Left lung (tissue), 10 donors: ENCODE data around the gene PDGFC. TPM values are rescaled to one million over a fixed set of nuclear protein-coding genes. Genes with fewer than 3 reads are reported as not detected.

Source experiments
- ATAC-seq: fragments of 200-7000 bp; cut with Tn5 transposase; one replicate; pipeline ENCODE4 v1.9.1; 2020; ENCODE audit warnings: moderate library complexity
- DNase-seq, 4 donors: peaks; one replicate each; pipeline ENCODE4 v3.0.0-alpha.2; 2013 to 2020
- H3K27ac ChIP-seq, 2 donors: fragments of 200-600 bp; sonication (generic) in 1 of 2; one replicate each; pipeline versions ENCODE4 v1.5.0 to v1.8.0; 2020 to 2021
- H3K27me3 ChIP-seq, 2 donors: fragments of 200-600 bp; sonication (generic) in 1 of 2; one replicate each; pipeline versions ENCODE4 v1.5.0 to v1.8.0; 2020 to 2021
- H3K36me3 ChIP-seq, 2 donors: fragments of 200-600 bp; sonication (generic) in 1 of 2; one replicate each; pipeline versions ENCODE4 v1.5.0 to v1.8.0; 2020 to 2021
- H3K4me1 ChIP-seq, 2 donors: fragments of 200-600 bp; one replicate each; pipeline ENCODE4 v1.8.0; 2021
- H3K4me3 ChIP-seq, 2 donors: fragments of 200-600 bp; sonication (generic) in 1 of 2; one replicate each; pipeline versions ENCODE4 v1.5.0 to v1.8.0; 2020 to 2021; ENCODE audit warnings: mild to moderate bottlenecking in 1 of 2
- H3K9me3 ChIP-seq, 2 donors: fragments of 200-600 bp; sonication (generic) in 1 of 2; one replicate each; pipeline versions ENCODE4 v1.5.0 to v1.8.0; 2020 to 2021
- intact Hi-C, 2 donors: fragments of 100-400 bp; cut with DNase I; formaldehyde crosslinking; loops; one replicate each; pipeline versions ENCODE4 v1.11.2 to v1.14.2; 2022
- polyA plus RNA-seq, 6 donors: library from polyadenylated mRNA; unstranded; fragments of 120-200 nt; gene quantifications; one replicate each; pipeline ENCODE4 v1.2.1, GENCODE V29; 2013; ENCODE audit not compliant: insufficient read length in 6 of 6
- total RNA-seq, 2 donors: library from RNA; stranded (reverse); fragmentation: NEBNext Ultra II Directional; extraction: Animal tissue kit (Norgen Biotek cat#: 25700); gene quantifications; one replicate each; pipeline ENCODE4 v1.2.1, GENCODE V29; 2021
- TF ChIP-seq, protein P1 (sequence below), 2 donors: fragments of 200-600 bp; sonication (generic) in 1 of 2; IDR thresholded peaks; one replicate each; pipeline versions ENCODE4 v1.5.0 to v1.8.0; 2021; ENCODE audit warnings: antibody characterized with exemption in 2 of 2
- donor health status: DM: no; HTN: yes; CAD: no.
- donor health status: DM: no; HTN: no; CAD: no.

Gene PDGFC
- total and polyA plus RNA-seq, 8 donors: 22.4 to 51.6 (median 37.4) TPM

DNA sequence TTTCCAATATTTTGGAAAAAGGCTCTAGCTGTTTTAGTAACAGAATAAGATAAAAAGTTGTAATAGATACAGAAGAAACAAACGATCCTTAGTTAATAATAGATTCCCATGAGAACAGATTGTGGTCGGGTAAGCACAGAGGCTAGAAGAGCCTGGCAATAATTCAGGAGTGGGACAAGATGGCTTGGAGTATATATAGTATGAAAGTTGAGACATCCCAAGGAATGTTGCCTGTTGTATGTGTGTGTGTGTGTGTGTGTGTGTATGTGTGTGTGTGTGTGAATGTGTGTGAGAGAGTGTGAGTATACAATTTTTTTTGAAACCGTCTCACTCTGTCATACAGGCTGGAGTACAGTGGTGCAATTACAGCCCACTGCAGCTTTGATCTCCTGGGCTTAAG, 150.7 kb downstream of the PDGFC start:
- ATAC-seq: no peak
- Histone ChIP-seq H3K27ac (no peak overlapping the region), H3K9me3 (no peaks in the 10 kb centered on the region), H3K4me1 (no peaks in the 10 kb centered on the region), H3K36me3 (no peaks in the 10 kb centered on the region), H3K4me3 (no peak overlapping the region), H3K27me3 (no peaks in the 10 kb centered on the region)
- intact Hi-C loops: no loop called here
- no peak for DNase-seq
- TF ChIP-seq, protein P1, sequence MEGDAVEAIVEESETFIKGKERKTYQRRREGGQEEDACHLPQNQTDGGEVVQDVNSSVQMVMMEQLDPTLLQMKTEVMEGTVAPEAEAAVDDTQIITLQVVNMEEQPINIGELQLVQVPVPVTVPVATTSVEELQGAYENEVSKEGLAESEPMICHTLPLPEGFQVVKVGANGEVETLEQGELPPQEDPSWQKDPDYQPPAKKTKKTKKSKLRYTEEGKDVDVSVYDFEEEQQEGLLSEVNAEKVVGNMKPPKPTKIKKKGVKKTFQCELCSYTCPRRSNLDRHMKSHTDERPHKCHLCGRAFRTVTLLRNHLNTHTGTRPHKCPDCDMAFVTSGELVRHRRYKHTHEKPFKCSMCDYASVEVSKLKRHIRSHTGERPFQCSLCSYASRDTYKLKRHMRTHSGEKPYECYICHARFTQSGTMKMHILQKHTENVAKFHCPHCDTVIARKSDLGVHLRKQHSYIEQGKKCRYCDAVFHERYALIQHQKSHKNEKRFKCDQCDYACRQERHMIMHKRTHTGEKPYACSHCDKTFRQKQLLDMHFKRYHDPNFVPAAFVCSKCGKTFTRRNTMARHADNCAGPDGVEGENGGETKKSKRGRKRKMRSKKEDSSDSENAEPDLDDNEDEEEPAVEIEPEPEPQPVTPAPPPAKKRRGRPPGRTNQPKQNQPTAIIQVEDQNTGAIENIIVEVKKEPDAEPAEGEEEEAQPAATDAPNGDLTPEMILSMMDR (IDR thresholded peaks at IDR 0.05): no peak

DNA sequence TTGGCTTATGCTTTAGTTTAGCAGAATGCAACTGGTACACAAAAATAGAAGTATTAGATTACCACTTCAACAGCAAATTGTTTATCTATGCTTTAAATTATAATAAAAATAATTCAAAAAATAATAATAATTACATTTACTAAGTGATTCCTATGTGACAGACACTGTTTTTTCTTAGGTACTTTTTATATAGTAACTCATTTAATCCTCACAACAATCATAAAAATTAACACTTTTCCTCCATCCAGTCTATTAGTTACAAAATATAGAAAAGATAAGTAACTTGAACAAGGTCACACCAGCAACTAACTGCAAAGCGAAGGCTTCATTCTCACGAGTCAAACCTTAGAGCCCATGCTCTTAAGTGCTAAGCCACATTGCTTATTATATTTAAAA, 155.2 kb downstream of the PDGFC start:
- Histone ChIP-seq H3K36me3 (no peaks in the 10 kb centered on the region), H3K4me3 (no peak overlapping the region), H3K9me3 (no peaks in the 10 kb centered on the region), H3K27me3 (no peaks in the 10 kb centered on the region), H3K27ac (no peak overlapping the region), H3K4me1 (no peaks in the 10 kb centered on the region)
- intact Hi-C loops: no loop called here
- no peak for ATAC-seq
- no peak for DNase-seq
- TF ChIP-seq, protein P1 (IDR thresholded peaks at IDR 0.05): no peak

DNA sequence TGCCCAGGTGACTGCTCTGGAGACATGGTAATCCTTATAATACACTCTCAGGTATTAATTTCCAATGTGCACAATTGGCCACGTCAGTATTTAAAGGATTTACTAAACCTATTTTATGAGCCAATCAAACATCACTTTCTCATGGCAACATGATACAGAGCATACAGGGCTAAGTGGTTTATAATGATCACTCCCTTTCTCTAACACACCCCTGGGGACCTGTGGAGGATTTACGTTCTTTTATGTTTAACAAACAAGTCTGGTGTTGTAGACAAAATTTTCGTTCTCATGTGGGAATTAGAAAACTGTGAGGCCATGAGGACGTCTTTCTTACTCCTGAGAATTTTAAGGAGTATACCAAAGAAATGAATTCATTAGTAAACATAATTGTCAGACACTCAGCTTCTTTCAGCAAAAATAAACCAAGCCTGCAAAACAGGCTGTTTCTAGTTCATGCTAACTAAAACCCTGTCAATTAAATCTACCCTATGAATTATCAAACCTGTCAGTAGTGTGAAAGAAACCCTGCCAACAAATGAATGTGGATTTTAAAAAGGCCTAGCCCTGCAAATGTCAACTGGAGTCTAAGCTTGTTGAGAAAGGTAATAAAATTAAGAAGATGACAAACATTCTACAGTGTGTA, 155.8 kb downstream of the PDGFC start:
- Histone ChIP-seq H3K27ac (no peak overlapping the region), H3K4me3 (no peak overlapping the region), H3K27me3 (no peaks in the 10 kb centered on the region), H3K9me3 (no peaks in the 10 kb centered on the region), H3K36me3 (no peaks in the 10 kb centered on the region), H3K4me1 (no peaks in the 10 kb centered on the region)
- no peak for ATAC-seq
- intact Hi-C loops: no loop called here
- TF ChIP-seq, protein P1 (IDR thresholded peaks at IDR 0.05): no peak
- DNase-seq: no peak

DNA sequence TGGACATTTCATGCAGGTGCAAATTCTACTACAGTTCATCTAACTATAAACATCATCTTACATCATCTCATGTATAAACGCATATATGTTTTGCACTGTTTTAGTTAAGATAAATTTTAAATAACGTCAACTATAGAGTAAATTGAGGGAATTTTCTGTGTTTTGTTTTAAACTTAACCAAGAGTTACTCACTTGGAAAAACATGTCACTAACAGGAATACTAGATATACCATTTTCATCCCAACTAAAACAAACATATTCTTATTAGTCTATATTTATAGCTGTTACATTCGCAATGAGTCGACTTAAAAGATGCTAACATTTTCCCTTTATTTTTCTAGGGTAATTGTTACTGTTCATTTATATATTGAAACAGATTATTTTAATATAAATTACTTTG, 159.6 kb downstream of the PDGFC start:
- Histone ChIP-seq H3K36me3 (no peaks in the 10 kb centered on the region), H3K27me3 (no peaks in the 10 kb centered on the region), H3K9me3 (no peaks in the 10 kb centered on the region), H3K4me1 (no peaks in the 10 kb centered on the region), H3K4me3 (no peak overlapping the region), H3K27ac (no peak overlapping the region)
- intact Hi-C loops: no loop called here
- DNase-seq (no peak), ATAC-seq (no peak)
- TF ChIP-seq, protein P1 (IDR thresholded peaks at IDR 0.05): no peak

DNA sequence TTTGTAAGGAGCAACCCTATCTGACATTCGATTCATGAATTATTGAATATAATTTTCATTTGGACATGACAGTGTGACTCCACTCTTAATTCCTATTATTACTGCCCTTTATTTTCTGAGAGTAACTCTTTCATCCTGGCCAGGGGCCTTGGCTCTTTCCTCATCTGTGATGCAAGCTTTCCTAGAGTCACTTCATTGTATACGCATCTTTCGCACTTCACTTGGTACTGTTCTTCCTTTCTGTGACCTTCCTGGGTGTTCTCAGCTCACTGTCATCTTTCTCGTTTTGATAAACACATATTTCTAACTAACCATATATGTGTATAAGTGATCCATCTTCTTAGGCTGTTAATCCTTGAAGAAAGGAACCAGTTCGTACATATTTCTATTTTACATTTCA, 160.3 kb downstream of the PDGFC start:
- H3K4me3 ChIP-seq: no peak overlapping the region
- no peak overlapping the region for H3K27ac ChIP-seq
- no peaks in the 10 kb centered on the region for H3K4me1 ChIP-seq
- TF ChIP-seq, protein P1 (IDR thresholded peaks at IDR 0.05): no peak
- H3K27me3 ChIP-seq: no peaks in the 10 kb centered on the region
- DNase-seq (no peak), ATAC-seq (no peak)
- H3K9me3 ChIP-seq: no peaks in the 10 kb centered on the region
- H3K36me3 ChIP-seq: no peaks in the 10 kb centered on the region
- intact Hi-C loops: no loop called here
